Measurements from ENCODE around the gene CIBAR2.

CIBAR2 gene

DNA sequence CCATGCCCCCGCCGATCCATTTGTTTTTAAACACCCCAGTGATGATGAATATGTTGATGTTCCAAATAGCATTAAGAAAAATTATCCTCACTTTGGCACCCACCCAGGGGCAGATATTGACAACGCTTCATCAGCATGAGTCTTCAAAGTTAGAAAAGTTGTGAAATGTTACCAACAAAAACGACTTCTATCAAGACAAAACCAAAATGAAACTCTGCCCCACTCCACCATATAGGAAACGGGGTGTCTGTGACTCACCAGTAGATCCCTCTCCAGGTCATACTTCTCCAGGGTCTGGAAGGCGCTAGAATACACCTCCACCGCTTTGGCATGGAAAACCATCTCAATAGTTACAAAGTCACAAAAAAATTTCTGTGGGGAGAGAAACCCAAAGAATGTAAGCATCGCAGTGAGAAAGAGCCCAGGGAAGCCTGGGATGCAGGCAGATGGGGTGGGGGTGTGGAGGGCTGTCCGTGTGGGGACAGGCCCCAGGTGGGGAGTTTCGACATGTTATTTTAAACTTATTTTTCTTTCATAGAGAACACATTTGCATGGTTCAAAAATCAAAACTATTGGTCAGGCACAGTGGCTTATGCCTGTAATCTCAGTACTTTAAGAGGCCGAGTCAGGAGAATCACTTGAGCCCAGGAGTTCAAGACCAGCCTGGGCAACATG is 10.2 kb downstream of the CIBAR2 start:
- DNase-seq, result no peak

DNA sequence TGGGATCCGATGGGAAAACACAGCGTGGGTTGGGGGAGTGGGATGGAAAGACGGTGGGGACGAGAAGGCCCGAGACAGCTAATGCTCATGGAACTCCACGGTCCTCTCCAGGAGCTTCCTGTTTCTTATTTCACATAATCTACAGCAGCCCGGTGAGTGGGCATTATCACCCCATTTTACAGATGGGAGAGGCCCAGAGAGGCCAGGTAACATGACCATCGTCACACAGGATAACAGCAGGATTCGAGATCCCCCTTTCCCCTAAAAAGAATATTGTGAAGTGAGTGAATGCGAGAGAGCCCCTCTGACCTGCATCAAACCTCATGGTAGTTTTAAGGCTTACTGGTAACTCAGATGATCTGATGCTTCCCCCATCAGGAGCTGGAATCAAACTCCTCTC is 12.0 kb downstream of the CIBAR2 start:
- no peak for DNase-seq

DNA sequence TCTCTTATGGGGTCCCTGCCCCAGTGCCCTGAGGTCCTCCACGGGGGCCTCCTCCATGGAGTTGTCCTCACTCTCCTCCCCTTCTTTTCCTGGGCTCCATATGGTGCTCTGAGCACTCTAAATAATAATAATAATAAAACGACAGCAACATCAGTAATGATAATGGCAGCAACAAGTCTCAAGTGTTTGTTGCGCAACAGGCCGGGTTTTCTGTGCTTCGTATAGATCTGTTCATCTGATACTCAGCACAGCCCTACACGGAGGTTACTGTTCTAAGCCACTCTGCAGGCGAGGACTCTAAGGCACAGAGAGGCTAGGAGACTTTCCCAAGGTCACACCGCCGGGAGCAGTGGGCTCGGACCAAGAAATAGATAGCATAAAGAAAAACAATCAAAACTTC is 13.7 kb downstream of the CIBAR2 start:
- DNase-seq, result no peak

DNA sequence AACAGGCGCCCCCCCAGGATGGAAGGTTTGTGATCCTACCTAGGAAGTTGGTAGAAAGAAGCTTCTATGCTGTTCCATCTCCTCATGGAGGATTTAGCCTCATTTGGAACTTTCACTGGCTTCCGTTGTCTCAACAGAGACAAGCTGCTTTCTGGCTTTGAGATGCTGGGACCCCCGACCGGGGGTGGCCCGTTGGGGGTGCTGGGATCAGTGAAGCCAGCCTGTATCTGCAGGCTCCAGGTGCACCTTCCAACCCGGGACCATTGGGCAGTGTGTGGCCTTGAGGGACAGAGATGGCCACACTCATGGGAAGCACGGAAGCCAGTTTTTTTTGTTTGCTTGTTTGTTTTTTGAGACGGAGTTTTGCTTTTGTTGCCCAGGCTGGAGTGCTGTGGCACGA is 15.4 kb downstream of the CIBAR2 start:
- no peak for DNase-seq

DNA sequence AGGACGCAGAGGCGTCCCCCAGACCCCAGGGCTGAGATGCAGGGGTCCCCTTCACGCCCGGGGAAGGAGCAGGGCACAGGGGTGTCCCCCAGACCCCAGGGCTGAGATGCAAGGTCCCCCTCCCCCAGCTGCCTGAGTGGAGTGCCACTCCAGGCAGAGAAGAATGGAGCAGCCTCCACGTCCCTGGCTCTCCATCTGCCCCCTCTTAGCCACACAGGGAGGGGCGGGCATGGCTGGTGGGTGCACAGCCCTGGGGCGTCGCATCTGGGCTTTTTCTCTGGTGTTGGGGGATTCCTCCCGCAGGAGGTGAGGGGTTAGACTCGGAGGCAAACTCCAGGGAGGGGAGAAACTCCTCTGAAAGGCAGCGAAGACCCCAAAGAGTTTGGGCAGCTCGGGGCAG is 17.5 kb downstream of the CIBAR2 start:
- no peak for DNase-seq

DNA sequence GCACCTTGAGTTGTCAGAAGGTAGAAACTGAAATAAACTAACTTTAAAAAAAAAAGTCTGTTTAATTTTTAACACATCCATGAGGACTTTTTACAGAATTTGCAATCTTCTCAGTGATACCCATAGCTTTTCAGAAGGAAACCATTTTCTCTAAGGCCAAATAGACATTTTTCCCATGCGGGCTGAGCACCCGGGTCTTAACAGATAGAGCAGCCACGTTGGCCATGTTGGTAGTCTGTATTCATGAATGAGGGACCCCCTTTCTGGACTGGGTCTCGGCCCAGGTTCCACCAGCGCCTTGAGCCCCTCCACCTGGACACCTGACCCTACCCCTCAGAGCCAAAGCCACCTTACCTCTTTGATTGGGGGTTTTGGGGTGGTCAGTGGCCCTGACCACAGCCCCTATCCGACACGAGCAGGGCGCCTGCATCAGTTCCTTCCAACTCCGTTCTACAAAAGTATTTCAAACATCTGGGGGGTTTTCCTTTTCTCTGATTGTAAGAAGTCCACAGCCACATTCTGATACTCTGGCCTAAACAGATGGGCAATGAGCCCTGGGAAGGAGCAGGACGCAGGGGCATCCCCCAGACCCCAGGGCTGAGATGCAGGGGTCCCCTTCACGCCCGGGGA is 18.0 kb downstream of the CIBAR2 start:
- no peak for DNase-seq

DNA sequence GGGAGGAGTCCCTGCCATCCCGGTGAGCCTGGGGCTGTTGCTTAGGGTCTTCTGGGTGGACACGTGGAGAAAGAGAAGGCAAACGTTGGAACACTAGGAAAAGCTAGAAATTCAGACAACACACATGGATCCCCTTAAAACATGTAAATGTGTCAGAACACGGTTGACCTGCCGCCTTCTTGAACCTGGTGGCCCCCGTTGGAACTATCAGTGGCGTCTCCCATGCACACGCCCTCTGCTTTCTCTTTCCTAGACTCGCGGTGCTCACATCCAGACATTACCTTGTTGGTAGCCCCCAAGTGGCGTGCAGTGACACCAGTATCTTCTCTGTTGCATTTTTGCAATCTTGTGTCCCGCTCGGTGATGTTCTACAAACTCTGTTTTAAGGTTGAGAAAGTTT is 18.6 kb downstream of the CIBAR2 start:
- no peak for DNase-seq

DNA sequence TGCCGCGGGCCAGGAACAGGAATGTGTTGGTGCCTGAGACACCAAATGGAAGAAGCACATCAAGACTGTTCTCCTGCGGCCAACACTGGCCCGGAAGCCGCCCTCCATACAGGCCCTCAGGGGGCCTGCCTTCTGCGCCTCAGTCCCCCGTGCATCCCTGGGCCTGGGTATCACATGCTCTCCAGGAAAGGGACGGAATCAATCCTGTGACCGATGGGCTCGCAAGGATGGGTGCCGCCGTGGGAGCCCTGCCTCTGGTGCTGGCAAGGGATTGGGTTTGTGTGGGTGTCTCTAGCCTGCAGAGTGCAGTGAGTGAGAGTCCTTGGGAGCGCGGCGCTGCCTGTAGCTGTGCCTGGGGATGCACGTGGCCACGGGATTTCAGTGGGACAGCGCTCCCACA is 19.4 kb downstream of the CIBAR2 start:
- no peak for DNase-seq

DNA sequence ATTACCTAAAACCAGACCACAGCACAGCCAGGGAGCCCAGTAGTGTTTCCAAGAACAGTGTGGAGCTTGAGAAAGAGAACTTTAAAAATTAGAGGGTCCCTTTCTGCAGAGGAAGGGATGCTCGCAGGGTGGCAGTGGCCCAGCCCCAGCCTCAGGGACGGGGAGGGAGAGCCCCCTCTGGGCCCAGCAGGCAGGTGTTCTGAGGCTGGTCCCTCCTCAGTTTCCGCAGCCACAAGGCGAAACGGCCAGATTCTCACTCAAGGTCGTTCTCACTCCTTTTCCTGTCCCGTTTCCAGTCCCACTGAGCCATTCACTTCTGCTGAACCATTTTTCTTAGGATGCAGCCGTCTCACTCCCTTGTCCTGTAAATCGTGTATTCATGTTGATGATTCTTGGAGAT is 20.0 kb downstream of the CIBAR2 start:
- no peak for DNase-seq

DNA sequence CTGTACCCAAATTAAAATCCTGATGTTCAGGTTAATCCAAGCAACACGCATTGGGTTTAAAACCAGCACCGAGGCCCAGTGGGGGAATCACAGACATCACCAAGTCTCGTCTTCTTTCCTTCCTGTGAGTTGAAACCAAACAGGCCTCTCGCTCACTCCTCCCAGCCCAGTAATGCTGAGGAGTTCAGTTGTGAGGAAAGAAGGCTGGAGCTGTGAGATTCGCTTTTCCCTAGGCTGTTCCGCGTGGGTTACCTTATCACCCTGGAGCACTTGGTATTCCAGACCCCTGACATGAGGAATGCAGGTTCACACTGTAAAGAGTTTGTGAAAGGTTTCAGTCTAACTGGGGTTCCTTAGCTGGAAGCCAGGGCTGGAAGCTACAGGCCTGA is 20.8 kb downstream of the CIBAR2 start:
- DNase-seq, result no peak

DNA sequence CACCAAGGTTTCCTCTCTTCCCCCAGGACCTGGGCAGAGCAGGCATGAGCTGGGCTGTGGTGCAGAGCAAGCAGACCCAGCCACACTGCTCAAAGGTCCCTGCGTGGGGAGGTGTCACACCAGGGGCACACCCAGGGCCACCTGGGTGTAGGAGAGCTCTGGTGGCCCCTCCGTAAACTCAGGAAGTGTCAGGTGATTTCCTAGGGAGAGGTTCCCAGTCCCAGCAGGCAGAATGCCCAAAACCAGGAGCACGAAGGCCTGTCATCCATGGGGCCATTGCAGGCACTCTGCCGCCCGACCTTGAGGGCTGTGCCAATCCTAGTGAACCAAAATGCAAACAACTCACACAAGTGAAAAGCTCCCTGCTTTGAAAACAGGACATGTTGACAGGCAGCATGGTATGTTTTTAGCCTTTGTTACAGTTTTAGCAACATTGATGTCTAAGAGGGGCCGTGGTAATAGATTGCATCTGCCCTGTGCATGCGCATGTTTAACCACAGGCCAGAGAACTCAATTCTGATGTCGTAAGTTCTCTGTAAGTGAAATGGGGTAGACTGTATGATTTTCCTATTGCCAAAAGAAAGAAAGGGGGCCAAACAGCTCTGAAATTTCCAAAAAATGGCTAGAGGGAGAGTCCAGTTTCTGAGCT is 21.3 kb downstream of the CIBAR2 start:
- DNase-seq, result no peak

DNA sequence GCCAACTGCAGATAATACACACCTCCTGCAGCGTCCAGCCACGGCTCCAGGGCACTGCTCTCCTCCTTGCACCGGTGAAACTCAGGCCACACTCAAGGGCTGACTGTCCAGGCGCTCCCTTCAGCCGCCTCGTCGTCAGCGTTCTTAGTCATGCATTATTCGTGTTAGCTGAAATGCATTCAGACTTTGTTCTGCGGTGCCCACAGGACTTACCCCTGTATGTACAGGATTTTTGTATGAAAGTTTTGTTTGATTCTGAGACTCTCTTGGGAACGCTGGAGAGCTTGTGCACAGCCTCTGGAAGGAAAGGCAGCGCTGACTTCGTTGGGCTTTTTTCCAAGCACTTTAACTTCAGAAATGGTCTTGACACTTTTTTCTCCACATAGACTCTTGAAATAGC is 22.1 kb downstream of the CIBAR2 start:
- DNase-seq, result no peak

DNA sequence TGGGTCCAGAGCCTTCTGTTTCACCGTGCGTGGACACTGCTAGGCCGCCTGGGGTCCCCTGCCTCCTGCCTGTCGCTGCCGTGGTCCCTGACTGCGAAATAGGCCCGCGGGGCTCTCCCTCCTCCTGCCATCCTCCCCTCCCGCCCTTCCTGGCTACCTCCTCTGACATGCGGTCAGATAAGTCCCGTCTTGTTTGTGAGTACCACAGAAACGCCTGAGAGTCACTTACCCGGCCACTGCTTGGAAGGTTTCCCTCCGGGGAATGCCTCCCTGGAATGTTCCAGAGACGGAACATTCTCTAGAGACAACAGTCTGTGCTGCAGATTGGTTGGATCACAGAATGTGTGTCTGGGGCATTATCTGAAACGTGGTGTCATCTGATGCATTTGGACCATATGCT is 22.7 kb downstream of the CIBAR2 start:
- no peak for DNase-seq

DNA sequence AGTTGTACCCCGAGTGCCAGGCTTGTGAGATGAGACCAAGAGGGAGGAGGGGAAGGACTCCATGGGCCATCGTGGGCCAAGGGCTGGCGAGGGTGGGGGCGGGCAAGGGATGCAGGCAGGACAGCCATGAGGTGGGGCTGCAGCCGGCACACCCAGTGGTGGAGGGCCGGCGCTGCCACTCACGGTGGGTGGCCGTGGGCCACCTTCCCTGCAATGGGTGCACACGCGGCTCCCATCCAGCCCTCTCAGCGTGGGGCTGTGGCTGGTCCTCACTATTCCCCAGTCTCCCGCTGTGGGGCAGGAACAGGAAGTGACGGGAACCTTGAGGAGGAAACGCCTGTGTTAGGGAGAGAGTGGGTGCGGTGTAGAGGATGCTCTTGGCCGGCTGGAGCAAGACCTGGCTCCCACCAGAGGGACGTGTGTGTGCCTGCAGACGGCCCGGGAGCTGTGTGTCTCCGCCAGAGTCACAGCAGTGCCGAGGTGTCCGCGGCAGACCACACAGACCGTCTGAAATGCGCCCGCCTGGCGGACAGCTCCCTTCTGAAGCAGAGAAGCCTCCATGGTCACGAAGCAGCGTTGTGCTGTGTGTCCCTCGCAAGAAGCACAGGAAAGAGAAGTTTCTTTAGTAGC is 23.6 kb downstream of the CIBAR2 start:
- DNase-seq, result no peak

DNA sequence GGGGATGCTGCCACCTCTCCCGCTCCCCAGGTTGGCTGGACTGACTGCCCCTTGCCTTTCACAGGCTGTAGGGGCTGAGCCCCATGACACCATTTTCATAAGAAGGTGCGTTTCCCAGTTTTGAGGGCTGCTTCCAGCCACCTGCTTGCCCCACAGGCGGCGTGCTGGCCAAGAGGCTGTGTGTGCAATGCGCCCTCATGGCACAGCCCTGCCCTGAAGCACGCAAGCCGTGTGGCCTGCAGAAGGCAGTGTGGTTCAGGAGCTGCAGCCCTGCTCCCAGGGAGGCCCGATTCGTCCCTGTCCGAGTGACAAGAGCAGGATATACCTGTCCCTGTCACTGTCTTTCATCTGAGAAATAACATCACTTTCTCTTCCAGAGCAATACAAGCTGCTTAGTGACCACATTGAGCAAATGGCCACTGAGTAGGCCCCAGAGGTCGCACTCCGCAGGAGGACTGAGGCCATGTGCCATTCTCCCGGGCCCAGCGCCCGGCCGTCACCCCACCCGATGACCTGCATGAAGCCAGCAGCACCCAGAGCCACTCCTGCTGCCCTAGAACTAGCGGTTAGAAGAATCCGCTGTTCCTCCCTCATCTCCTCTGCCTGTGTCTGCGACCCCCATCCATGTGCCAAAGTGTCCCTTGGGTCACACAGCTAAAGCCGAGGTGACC is 24.2 kb downstream of the CIBAR2 start:
- no peak for DNase-seq

DNA sequence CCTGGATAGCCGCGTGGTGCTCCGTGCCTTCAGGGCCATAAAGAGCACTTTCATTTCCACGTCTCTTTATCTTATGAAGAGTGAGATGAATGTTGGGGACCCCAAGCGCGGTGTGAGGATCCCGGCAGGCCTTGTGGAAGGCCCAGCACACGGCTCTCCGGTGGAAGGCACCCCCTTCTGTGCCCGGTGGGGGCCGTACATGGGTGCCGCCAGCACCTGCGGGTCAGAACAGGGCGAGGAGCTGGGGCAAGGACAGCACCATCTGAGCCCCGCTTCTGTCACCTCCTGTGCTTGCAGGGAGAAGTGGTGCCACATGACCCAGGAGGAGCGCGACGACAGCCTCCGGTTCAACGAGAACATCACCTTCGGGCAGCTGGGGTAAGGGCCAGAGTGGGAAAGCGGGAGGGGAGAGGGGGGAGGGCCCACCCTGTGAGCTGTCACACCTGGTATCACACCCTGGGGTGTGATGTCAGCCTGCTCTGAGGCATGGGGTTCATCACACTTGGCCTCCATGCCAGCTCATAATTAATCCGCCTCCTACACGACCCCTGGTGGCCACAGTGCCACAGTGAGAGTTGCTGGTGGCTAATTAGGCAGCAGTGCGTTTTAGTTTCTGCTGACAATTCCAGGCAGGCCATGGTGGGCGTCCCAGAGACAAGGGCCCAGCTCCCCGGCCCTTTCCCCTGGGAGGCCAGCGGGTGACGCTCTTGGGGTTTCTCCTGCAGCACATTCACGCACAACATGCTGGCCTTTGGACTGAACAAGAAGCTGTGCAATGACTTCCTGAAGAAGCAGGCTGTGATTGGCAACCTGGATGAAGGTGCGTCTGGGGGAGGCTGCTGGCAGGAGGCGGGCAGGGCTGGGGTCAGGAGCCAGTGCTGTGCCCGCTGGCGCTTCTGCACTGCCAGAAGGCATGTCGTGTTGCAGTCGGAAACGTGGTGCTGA is 25.7 kb downstream of the CIBAR2 start:
- DNase-seq, result peak; percentile 86

DNA sequence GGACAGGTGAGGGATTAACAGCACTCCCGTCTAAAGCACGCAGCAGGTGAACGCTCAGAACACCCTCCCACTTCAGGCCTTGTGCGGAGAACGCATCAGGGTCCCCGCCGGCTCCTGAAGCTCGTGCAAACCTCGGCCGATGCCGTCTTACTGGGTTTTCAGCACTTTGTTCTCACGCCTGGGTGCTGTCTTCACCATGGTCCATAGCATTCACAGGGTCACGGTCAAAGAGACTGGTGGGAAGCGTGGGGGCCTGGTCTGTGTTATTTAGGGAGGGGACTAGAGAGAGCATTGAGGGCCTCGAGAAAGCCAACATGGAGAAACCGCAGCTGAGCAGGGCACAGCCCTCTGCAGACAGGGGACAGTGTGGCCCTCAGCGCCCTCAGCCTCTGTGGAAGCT is 26.6 kb downstream of the CIBAR2 start:
- no peak for DNase-seq

DNA sequence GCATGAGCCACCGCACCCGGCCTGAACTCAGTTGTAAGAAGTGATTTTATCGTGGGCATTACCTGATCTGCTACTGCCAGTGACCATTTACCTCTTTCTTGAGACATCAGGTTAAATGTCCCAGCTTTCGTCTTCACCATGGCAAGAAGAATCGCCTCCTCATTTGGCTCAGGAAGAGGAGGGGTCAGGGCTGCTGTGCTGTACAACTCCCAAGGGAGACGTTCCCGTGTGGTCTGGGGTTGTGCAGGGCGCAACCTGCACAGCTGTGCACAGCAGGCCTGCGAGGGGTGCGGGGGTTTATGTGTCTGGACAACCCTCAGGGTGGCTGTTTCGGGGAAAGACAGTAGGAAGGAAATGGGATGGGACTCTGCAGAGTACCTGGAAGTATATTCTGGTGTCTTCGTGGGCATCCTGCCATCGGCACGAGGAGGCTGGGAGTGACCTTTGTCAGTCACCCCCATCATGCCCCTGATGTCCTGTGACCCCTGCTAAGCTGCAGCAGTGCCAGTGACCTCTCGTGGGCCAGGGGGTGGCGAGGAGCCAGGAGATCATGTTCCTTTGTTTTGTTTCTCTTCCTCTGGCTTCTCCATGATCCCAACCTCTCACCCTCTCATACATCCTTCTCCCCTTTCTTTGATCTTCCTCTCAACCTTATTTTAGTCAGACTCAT is 27.3 kb downstream of the CIBAR2 start:
- no peak for DNase-seq

DNA sequence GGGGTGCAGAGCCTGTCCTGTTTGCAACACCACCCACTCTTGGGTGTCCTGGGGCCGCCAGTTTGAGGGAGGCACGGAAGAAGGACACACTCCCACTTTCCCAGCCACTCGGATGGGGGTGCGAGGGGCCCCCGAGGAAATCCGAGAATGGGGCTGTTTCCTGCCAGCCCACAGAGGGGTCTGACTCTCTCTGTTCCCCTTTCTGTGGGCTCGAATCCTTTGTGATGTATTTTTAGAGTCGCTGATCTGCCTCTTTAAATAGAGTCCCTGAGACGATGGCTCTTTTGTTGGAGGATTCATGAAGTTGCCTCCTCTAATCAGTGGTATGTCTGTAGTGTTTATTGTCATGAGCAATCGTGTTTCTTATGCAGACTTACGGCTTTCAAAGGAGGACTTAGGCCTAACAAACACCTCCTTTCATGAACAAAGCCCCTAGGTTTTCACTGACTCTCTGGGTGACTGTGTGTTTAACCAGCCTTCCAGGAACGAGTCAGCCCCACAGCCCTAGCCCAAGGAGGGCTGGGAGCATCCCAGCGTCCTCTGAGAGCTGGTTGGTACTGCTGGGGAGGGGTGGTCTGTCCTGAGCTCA is 29.1 kb downstream of the CIBAR2 start:
- no peak for DNase-seq

DNA sequence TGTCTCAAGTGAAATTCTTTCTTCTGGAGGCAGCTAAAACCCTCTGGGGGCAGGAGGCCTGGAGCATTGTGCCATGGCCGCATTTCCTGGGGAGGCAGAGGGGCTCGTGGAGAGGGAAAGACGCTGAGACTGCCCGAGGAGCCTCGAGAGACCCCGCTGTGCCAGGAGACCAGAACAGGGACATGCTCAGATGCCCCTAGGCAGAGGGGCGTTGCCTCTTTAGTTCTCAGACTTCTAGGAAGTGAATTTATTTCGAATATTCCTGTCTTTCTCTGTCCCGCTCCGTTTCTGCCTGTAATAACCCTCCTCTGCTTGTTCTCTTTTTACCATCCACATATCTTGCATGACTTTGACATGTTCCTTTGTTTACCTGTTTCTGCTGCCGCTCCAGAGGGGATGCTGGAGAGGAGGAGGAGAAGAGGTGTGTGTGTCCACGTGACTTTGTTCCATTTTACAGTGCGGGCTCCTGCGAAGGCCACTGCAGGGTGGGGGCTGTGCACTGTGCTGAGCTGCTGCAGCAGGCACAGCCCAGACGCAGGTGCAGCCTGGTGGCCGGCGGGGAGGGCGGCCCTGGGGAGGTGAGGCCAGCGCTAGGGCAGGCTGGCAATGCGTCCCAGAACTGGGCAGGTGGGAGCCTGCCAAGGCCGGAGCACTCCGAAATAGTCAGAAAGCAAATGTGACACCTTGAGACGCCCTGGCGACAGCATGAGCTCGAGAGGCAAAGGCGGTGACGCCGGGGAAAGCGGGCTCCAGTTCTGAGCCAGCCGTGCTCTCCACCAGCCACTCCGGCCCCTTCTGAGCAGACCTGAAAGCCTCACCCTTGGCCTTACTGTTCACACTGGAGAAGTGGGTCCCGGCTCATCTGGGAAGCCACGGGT is 29.9 kb downstream of the CIBAR2 start:
- no peak for DNase-seq

Measured in activated CD4-positive, alpha-beta T cell treated with anti-CD3 and anti-CD28 coated beads for 48 hours (primary cell).